ENCODE data around the gene PPP1R1B. TPM values are rescaled to one million over a fixed set of nuclear protein-coding genes. Genes with fewer than 3 reads are reported as not detected.

The PPP1R1B gene
- total RNA-seq, 1 donor from 2014 or later: 1.2 TPM

GRCh38 chr17:39661744-39662541 is 35.2 kb downstream of the PPP1R1B start:
- no peak for DNase-seq (ENCODE audit: low spot score)
- intact Hi-C loops (cut with DNase I): no loop called here

- intact Hi-C loops (cut with DNase I): no loop called here
- no peak for DNase-seq (ENCODE audit: low spot score)
These were observed 36.0 kb downstream of the PPP1R1B start for GRCh38 chr17:39662551-39663339.

- no peak for DNase-seq (ENCODE audit: low spot score)
- intact Hi-C loops (cut with DNase I): no loop called here
These were observed 36.6 kb downstream of the PPP1R1B start for GRCh38 chr17:39663340-39663687.

- intact Hi-C loops (cut with DNase I): loop anchor here (2.0 kb wide), 1 partner anchor 15 kb away; no protein-coding TSS in a partner anchor
- no peak for DNase-seq (ENCODE audit: low spot score)
These were observed 37.2 kb downstream of the PPP1R1B start for GRCh38 chr17:39663688-39664580.

- intact Hi-C loops (cut with DNase I): loop anchor here (2.0 to 5.0 kb wide), 2 partner anchors 14 to 67 kb away; partner anchors contain the start of gene MIEN1
- no peak for DNase-seq (ENCODE audit: low spot score)
These were observed 38.1 kb downstream of the PPP1R1B start, which contains the start of gene TCAP for GRCh38 chr17:39664581-39665561. TSS of gene TCAP (plus strand) at chr17:39665349. CDS start at chr17:39665360, 11 bp downstream.

- DNase-seq (ENCODE audit: low spot score): no peak
- intact Hi-C loops (cut with DNase I): loop anchor here (2.0 to 5.0 kb wide), 2 partner anchors 13 to 67 kb away; partner anchors contain the start of gene MIEN1
These were observed 39.0 kb downstream of the PPP1R1B start for GRCh38 chr17:39665642-39666224.

- intact Hi-C loops (cut with DNase I): loop anchor here (5.0 kb wide), 1 partner anchor 66 kb away; the partner anchor contains the start of gene MIEN1
- DNase-seq (ENCODE audit: low spot score): no peak
These were observed 39.5 kb downstream of the PPP1R1B start for GRCh38 chr17:39666231-39666600.

- DNase-seq (ENCODE audit: low spot score): no peak
- intact Hi-C loops (cut with DNase I): loop anchor here (5.0 kb wide), 1 partner anchor 66 kb away; the partner anchor contains the start of gene MIEN1
These were observed 40.0 kb downstream of the PPP1R1B start for GRCh38 chr17:39666601-39667261.

- intact Hi-C loops (cut with DNase I): loop anchor here (5.0 kb wide), 1 partner anchor 65 kb away; the partner anchor contains the start of gene MIEN1
- no peak for DNase-seq (ENCODE audit: low spot score)
These were observed 40.7 kb downstream of the PPP1R1B start for GRCh38 chr17:39667262-39667944.

- no peak for DNase-seq (ENCODE audit: low spot score)
- intact Hi-C loops (cut with DNase I): loop anchor here (5.0 kb wide), 1 partner anchor 64 kb away; the partner anchor contains the start of gene MIEN1
These were observed 41.5 kb downstream of the PPP1R1B start, which contains the start of gene PNMT for GRCh38 chr17:39667945-39668924. TSS of gene PNMT (plus strand) at chr17:39668453. CDS start at chr17:39668476, 23 bp downstream.

GRCh38 chr17:39669897-39670735 is 43.4 kb downstream of the PPP1R1B start:
- DNase-seq (ENCODE audit: low spot score): no peak

GRCh38 chr17:39670746-39671145 is 44.0 kb downstream of the PPP1R1B start:
- intact Hi-C loops (cut with DNase I): no loop called here
- DNase-seq (ENCODE audit: low spot score): no peak

More at GRCh38 chr17:39669897-39670735, 43.4 kb downstream of the PPP1R1B start:
- intact Hi-C loops (cut with DNase I): loop anchor here (5.0 kb wide), 1 partner anchor 62 kb away; the partner anchor contains the start of gene MIEN1

GRCh38 chr17:39671651-39672521 is 45.1 kb downstream of the PPP1R1B start:
- intact Hi-C loops (cut with DNase I): no loop called here
- no peak for DNase-seq (ENCODE audit: low spot score)
